Panc1 (cell line): ENCODE results near the gene MED17.

Experiments
- TF ChIP-seq, protein P1 (sequence below): fragments of 450-650 bp; IDR thresholded peaks from 2 replicates; pipeline ENCODE4 v1.5.1; 2017; ENCODE audit warnings: mild to moderate bottlenecking
- TF ChIP-seq, protein P2 (sequence below), 2 experiments: IDR thresholded peaks; 2 replicates each; pipeline ENCODE4 v1.6.1; 2011 to 2012; ENCODE audit warnings: low read depth in 2 of 2, control low read depth in 1 of 2, low read length in 1 of 2, mild to moderate bottlenecking in 1 of 2, moderate library complexity in 1 of 2; ENCODE audit not compliant: insufficient read depth in 1 of 2

DNA sequence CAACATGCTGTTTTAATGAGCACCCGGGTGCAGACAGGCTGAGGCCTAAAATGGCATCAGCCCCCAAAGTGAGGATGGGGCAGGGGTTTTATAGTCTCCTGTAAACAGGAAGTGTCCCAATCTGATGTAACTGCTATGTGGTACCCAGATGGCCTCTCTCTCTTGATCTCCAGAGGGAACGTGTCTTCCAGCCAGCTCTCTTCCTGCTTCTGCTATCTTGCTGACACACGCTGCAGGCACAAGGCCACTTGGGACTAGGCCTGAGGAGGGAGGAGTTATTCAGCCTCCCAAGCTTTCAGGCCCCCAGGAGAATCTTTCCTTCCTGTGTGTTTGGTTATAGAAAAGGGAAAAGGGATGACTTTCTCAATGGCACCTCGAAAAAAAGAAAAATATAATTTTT lies 77.7 kb downstream of the MED17 start:
- TF ChIP-seq, protein P1, sequence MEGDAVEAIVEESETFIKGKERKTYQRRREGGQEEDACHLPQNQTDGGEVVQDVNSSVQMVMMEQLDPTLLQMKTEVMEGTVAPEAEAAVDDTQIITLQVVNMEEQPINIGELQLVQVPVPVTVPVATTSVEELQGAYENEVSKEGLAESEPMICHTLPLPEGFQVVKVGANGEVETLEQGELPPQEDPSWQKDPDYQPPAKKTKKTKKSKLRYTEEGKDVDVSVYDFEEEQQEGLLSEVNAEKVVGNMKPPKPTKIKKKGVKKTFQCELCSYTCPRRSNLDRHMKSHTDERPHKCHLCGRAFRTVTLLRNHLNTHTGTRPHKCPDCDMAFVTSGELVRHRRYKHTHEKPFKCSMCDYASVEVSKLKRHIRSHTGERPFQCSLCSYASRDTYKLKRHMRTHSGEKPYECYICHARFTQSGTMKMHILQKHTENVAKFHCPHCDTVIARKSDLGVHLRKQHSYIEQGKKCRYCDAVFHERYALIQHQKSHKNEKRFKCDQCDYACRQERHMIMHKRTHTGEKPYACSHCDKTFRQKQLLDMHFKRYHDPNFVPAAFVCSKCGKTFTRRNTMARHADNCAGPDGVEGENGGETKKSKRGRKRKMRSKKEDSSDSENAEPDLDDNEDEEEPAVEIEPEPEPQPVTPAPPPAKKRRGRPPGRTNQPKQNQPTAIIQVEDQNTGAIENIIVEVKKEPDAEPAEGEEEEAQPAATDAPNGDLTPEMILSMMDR, result no peak
- TF ChIP-seq, protein P2, sequence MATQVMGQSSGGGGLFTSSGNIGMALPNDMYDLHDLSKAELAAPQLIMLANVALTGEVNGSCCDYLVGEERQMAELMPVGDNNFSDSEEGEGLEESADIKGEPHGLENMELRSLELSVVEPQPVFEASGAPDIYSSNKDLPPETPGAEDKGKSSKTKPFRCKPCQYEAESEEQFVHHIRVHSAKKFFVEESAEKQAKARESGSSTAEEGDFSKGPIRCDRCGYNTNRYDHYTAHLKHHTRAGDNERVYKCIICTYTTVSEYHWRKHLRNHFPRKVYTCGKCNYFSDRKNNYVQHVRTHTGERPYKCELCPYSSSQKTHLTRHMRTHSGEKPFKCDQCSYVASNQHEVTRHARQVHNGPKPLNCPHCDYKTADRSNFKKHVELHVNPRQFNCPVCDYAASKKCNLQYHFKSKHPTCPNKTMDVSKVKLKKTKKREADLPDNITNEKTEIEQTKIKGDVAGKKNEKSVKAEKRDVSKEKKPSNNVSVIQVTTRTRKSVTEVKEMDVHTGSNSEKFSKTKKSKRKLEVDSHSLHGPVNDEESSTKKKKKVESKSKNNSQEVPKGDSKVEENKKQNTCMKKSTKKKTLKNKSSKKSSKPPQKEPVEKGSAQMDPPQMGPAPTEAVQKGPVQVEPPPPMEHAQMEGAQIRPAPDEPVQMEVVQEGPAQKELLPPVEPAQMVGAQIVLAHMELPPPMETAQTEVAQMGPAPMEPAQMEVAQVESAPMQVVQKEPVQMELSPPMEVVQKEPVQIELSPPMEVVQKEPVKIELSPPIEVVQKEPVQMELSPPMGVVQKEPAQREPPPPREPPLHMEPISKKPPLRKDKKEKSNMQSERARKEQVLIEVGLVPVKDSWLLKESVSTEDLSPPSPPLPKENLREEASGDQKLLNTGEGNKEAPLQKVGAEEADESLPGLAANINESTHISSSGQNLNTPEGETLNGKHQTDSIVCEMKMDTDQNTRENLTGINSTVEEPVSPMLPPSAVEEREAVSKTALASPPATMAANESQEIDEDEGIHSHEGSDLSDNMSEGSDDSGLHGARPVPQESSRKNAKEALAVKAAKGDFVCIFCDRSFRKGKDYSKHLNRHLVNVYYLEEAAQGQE (IDR thresholded peaks at IDR 0.05; ENCODE audit: insufficient read depth in 1 of 2, low read depth in 2 of 2, low read length in 1 of 2), result no peak
